ENCODE results near the gene ANKRD23. TPM values are rescaled to one million over a fixed set of nuclear protein-coding genes. Genes with fewer than 3 reads are reported as not detected.
A peak's percentile ranks its signal among the peaks of the same experiment; 100 is the strongest.

ANKRD23 gene
- polyA plus RNA-seq (2012; rRNA removed) = 3.1 and 3.8 TPM in 2 replicates
- 0.62 and 1.2 TPM in 2 replicates for polyA plus RNA-seq (2012; cell fraction: cytosol; rRNA removed)
- polyA plus RNA-seq (2012; cell fraction: nucleus; rRNA removed) = 20.3 and 22.2 TPM in 2 replicates

GRCh38 chr2:96843538-96844268 is at the start of gene ANKRD23:
TSS of gene ANKRD23 (minus strand) at chr2:96844021. CDS start at chr2:96843992, 29 bp downstream.
- Histone ChIP-seq H3K9me3 (no peaks in the 10 kb centered on the region), H3K9me2 (no peaks in the 10 kb centered on the region), H3K4me2 (no peak within 1 kb of the TSS), H3K4me1 (ENCODE audit: control insufficient read depth in 1 of 2, insufficient read depth in 2 of 2, low read depth in 1 of 2, low read length in 1 of 2) (peaks cover 0 to 7% of the 10 kb centered on the region in 2 experiments; a peak in 1 of 4 replicates), H3K27me3 (ENCODE audit: insufficient read depth) (no peaks in the 10 kb centered on the region), H2AFZ (ENCODE audit: low read depth) (no peak within 1 kb of the TSS), H3F3A (replicated peaks; ENCODE audit: insufficient read depth) (no peaks in the 10 kb centered on the region), H3K79me2 (ENCODE audit: insufficient read depth) (no peaks in the 10 kb centered on the region), H3K27ac (ENCODE audit: low read depth in 2 of 2, low read length in 1 of 2) (no peak within 1 kb of the TSS), H3K9ac (no peak within 1 kb of the TSS), H3K4me3 (ENCODE audit: low read depth in 2 of 2, low read length in 1 of 2) (no peak within 1 kb of the TSS), H4K20me1 (ENCODE audit: insufficient read depth) (no peaks in the 10 kb centered on the region), H3K36me3 (replicated peaks in 1 of 2; ENCODE audit: control insufficient read depth in 1 of 2, insufficient read depth in 2 of 2, low read length in 1 of 2) (peaks cover 4 to 7% of the 10 kb centered on the region in 2 experiments)
- no peak for TF ChIP-seq IRF3 (IDR thresholded peaks at IDR 0.05; ENCODE audit: low read depth, low read length)
- TF ChIP-seq, protein P1, sequence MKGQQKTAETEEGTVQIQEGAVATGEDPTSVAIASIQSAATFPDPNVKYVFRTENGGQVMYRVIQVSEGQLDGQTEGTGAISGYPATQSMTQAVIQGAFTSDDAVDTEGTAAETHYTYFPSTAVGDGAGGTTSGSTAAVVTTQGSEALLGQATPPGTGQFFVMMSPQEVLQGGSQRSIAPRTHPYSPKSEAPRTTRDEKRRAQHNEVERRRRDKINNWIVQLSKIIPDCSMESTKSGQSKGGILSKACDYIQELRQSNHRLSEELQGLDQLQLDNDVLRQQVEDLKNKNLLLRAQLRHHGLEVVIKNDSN (IDR thresholded peaks at IDR 0.05; ENCODE audit: borderline replicate concordance, low read depth) = no peak
- DNase-seq = no peak
- ChIA-PET CTCF (interaction anchor here (0.8 to 4.3 kb wide), 4 partner anchors 8 to 107 kb away, joined by 3 to 24 read pairs (median 3); partner anchors contain the start of gene ANKRD39), POLR2A (interaction anchor here (2.0 kb wide), 1 partner anchor 14 kb away, joined by 6 read pairs; the partner anchor contains the start of gene ANKRD39)
- 98% methylated on average over 11 of the region's 14 CpGs for WGBS (ENCODE audit: low lambda C conversion rate)

GRCh38 chr2:96891591-96892333 is 47.9 kb upstream of the ANKRD23 start:
- H3K9me2 ChIP-seq = no peaks in the 10 kb centered on the region
- peak overlapping the region in 1 of 2 experiments; percentile 56; a peak in 2 of 4 replicates for H3K27ac ChIP-seq (ENCODE audit: low read depth in 2 of 2, low read length in 1 of 2)
- H2AFZ ChIP-seq (ENCODE audit: low read depth) = no peak overlapping the region
- ChIA-PET POLR2A (interaction anchor here (1.0 kb wide), 1 partner anchor 16 kb away, joined by 3 read pairs; no protein-coding TSS in a partner anchor), CTCF (interaction anchor here (1.1 to 1.3 kb wide), 3 partner anchors 23 to 59 kb away, joined by 4 to 9 read pairs (median 6); no protein-coding TSS in a partner anchor)
- no peaks in the 10 kb centered on the region for H3K9me3 ChIP-seq
- peaks cover 0 to 61% of the 10 kb centered on the region in 2 experiments; a peak in 1 of 4 replicates for H3K4me1 ChIP-seq (ENCODE audit: control insufficient read depth in 1 of 2, insufficient read depth in 2 of 2, low read depth in 1 of 2, low read length in 1 of 2)
- no peaks in the 10 kb centered on the region for H3K36me3 ChIP-seq (replicated peaks in 1 of 2; ENCODE audit: control insufficient read depth in 1 of 2, insufficient read depth in 2 of 2, low read length in 1 of 2)
- no peak for DNase-seq
- no peaks in the 10 kb centered on the region for H3K27me3 ChIP-seq (ENCODE audit: insufficient read depth)
- 65% methylated on average over 8 of the region's 11 CpGs for WGBS (ENCODE audit: low lambda C conversion rate)
- H3K9ac ChIP-seq = no peak overlapping the region
- H3K4me2 ChIP-seq = no peak overlapping the region
- H3K4me3 ChIP-seq (ENCODE audit: low read depth in 2 of 2, low read length in 1 of 2) = no peak overlapping the region
- H3F3A ChIP-seq (replicated peaks; ENCODE audit: insufficient read depth) = no peaks in the 10 kb centered on the region
- no peaks in the 10 kb centered on the region for H4K20me1 ChIP-seq (ENCODE audit: insufficient read depth)
- H3K79me2 ChIP-seq (ENCODE audit: insufficient read depth) = no peaks in the 10 kb centered on the region
- TF ChIP-seq TEAD4 (IDR thresholded peaks at IDR 0.05; ENCODE audit: borderline replicate concordance, insufficient read depth) = no peak
- TF ChIP-seq SIN3A (IDR thresholded peaks at IDR 0.05; ENCODE audit: borderline replicate concordance, low read depth, low read length) = no peak
- no peak for TF ChIP-seq CHD2 (IDR thresholded peaks at IDR 0.05; ENCODE audit: low read length, partially characterized antibody)
- TF ChIP-seq TCF12 (IDR thresholded peaks at IDR 0.05) = no peak
- TF ChIP-seq ELF1 (IDR thresholded peaks at IDR 0.05) = no peak
- no peak for TF ChIP-seq IRF3 (IDR thresholded peaks at IDR 0.05; ENCODE audit: low read depth, low read length)
- TF ChIP-seq, protein P2, sequence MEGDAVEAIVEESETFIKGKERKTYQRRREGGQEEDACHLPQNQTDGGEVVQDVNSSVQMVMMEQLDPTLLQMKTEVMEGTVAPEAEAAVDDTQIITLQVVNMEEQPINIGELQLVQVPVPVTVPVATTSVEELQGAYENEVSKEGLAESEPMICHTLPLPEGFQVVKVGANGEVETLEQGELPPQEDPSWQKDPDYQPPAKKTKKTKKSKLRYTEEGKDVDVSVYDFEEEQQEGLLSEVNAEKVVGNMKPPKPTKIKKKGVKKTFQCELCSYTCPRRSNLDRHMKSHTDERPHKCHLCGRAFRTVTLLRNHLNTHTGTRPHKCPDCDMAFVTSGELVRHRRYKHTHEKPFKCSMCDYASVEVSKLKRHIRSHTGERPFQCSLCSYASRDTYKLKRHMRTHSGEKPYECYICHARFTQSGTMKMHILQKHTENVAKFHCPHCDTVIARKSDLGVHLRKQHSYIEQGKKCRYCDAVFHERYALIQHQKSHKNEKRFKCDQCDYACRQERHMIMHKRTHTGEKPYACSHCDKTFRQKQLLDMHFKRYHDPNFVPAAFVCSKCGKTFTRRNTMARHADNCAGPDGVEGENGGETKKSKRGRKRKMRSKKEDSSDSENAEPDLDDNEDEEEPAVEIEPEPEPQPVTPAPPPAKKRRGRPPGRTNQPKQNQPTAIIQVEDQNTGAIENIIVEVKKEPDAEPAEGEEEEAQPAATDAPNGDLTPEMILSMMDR (IDR thresholded peaks at IDR 0.05) = no peak
- no peak for TF ChIP-seq MAX (IDR thresholded peaks at IDR 0.05; ENCODE audit: low read depth)
- TF ChIP-seq EP300 (IDR thresholded peaks at IDR 0.05; ENCODE audit: borderline replicate concordance in 1 of 2, low read depth in 1 of 2, low read length in 1 of 2) = no peak
- TF ChIP-seq ZBTB33 (IDR thresholded peaks at IDR 0.05; ENCODE audit: borderline replicate concordance, low read depth) = no peak
- TF ChIP-seq RAD21 (IDR thresholded peaks at IDR 0.05; ENCODE audit: low read length) = no peak
- TF ChIP-seq POLR2AphosphoS5 (IDR thresholded peaks at IDR 0.05; ENCODE audit: low read depth, low read length) = no peak
- no peak for TF ChIP-seq RCOR1 (IDR thresholded peaks at IDR 0.05; ENCODE audit: low read length)
- no peak for TF ChIP-seq MXI1 (IDR thresholded peaks at IDR 0.05; ENCODE audit: low read depth, low read length)
- no peak for TF ChIP-seq TAF1 (IDR thresholded peaks at IDR 0.05; ENCODE audit: borderline replicate concordance, low read depth, low read length)
